Epithelial cell of proximal tubule (primary cell): ENCODE measurements around the gene TNPO1. TPM values are rescaled to one million over a fixed set of nuclear protein-coding genes. Genes with fewer than 3 reads are reported as not detected.

Experiments
- DNase-seq: peaks from one replicate; pipeline ENCODE4 v3.0.0-alpha.2; 2011; ENCODE audit warnings: low read depth
- H3K4me3 ChIP-seq: 2 replicates; pipeline ENCODE4 v1.5.1; 2011; ENCODE audit warnings: low read depth, mild to moderate bottlenecking, low read length
- total RNA-seq: library from RNA; depleted of rRNA; stranded (reverse); fragments of >200 nt; gene quantifications from 2 replicates; pipeline ENCODE4 v1.2.3, GENCODE V29; 2015
- TF ChIP-seq, protein P1 (sequence below): conservative IDR thresholded peaks from 2 replicates; pipeline ENCODE4 v1.5.1; 2012; ENCODE audit warnings: low read depth, mild to moderate bottlenecking, low read length

Gene TNPO1
- total RNA-seq, 1 donor from 2014 or later: 68.1 TPM

DNA sequence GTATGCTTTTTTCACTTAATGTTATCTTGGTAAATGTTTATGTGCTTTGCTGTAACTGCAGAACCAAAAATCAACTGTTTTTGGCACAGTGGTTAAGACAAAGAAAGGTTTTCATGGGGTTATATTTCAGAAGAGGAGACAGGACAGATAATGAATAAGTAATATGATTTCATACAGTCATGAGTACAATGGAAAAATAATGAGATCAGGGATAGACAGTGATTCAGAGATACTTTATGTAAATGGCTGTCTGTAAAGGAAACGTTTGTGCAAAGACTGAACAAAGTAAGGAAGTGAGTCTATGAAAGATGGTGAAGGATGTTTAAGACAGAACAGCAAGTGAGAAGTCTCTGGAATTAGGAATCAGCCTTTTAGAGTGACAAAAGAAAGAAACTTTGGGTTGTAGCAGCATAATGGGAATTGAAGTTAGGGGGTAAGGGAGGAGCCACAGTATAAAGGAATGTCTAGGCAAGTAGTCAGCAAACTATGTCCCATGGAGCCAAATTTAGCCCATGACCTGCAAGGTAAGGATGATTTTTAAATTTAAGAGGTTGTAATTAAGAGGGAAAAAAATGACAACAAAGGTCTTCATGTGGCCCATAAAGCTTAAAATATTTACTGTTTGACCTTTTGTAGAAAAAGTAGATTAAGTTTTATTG lies 55.0 kb downstream of the TNPO1 start:
- TF ChIP-seq, protein P1, sequence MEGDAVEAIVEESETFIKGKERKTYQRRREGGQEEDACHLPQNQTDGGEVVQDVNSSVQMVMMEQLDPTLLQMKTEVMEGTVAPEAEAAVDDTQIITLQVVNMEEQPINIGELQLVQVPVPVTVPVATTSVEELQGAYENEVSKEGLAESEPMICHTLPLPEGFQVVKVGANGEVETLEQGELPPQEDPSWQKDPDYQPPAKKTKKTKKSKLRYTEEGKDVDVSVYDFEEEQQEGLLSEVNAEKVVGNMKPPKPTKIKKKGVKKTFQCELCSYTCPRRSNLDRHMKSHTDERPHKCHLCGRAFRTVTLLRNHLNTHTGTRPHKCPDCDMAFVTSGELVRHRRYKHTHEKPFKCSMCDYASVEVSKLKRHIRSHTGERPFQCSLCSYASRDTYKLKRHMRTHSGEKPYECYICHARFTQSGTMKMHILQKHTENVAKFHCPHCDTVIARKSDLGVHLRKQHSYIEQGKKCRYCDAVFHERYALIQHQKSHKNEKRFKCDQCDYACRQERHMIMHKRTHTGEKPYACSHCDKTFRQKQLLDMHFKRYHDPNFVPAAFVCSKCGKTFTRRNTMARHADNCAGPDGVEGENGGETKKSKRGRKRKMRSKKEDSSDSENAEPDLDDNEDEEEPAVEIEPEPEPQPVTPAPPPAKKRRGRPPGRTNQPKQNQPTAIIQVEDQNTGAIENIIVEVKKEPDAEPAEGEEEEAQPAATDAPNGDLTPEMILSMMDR: no peak
- DNase-seq: no peak
- no peak overlapping the region for H3K4me3 ChIP-seq

DNA sequence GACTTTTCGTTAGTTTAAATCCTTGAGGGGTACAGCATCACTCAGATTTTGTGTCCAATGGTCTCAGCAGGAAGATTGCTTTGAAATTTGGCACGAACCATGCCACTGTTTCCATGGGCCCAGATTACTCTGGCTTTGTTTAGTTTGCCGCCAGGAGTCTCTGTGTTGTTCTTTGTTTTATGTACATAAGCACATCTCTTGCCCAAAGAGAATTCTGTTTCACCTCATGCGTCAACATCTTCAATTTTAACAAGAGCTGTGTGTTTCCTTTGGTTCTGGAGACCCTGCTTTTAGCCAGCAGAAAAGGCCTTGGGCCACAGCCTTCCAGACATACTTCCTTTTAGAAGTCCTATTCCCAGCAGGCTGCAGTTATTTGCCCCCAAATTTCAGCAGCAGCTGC lies 62.4 kb downstream of the TNPO1 start:
- no peak overlapping the region for H3K4me3 ChIP-seq
- DNase-seq: no peak
- TF ChIP-seq, protein P1: no peak

DNA sequence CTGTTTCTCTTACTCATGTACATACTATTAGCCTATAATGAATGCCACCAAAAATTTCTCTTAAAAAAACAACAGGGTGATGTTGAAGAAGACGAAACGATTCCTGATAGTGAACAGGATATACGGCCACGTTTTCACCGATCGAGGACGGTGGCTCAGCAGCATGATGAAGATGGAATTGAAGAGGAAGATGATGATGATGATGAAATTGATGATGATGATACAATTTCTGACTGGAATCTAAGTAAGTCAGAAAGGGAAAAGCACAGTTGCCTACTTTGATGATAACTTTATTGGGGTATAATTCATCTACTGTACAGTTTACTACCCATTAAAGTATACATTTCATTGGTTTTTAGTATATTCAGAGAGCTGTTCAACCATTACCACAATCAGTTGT lies 66.5 kb downstream of the TNPO1 start:
- TF ChIP-seq, protein P1: no peak
- DNase-seq: no peak

DNA sequence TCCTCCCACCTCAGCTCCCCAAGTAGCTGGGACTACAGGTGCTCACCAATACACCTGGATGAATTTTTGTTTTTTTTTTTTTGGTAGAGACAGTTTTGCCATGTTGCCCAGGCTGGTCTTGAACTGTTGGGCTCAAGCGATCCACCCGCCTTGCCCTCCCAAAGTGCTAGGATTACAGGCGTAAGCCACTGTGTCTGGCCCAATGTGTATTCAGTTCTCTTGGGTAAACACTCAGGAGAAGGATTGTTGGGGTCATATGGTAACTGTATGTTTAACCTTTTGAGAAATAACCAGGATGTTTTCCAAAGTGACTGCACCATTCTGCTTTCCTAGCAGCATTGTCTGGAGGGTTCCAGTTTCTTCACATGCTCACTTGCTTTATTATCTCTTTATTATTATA lies 67.4 kb downstream of the TNPO1 start:
- H3K4me3 ChIP-seq: no peak overlapping the region
- TF ChIP-seq, protein P1: no peak
- DNase-seq: no peak

More for the DNA sequence above, 66.5 kb downstream of the TNPO1 start:
- H3K4me3 ChIP-seq: no peak overlapping the region

GRCh38 chr5:72884892-72885291 lies 68.4 kb downstream of the TNPO1 start:
- TF ChIP-seq, protein P1: no peak
- DNase-seq: no peak
- H3K4me3 ChIP-seq: no peak overlapping the region

- DNase-seq: no peak
- TF ChIP-seq, protein P1: no peak
- no peak overlapping the region for H3K4me3 ChIP-seq
Observed at GRCh38 chr5:72885824-72886223, 69.4 kb downstream of the TNPO1 start.

GRCh38 chr5:72888595-72888994 lies 72.1 kb downstream of the TNPO1 start:
- no peak overlapping the region for H3K4me3 ChIP-seq
- TF ChIP-seq, protein P1: no peak
- DNase-seq: no peak
